ENCODE results near the gene ZNF418.

The ZNF418 gene

GRCh38 chr19:57934820-57935665, at the start of gene ZNF418:
TSS of gene ZNF418 (minus strand) at chr19:57935402. CDS start at chr19:57933822, 1,580 bp downstream.
- peak in 2 of 3 donors; percentile 7 to 21 for DNase-seq (ENCODE audit: low read depth in 2 of 3, low spot score in 1 of 3)

- DNase-seq (ENCODE audit: low read depth in 2 of 3, low spot score in 1 of 3): no peak
Measured at GRCh38 chr19:57978586-57979289, 43.5 kb upstream of the ZNF418 start.

- no peak for DNase-seq (ENCODE audit: low read depth in 2 of 3, low spot score in 1 of 3)
Measured at GRCh38 chr19:57974434-57974833, 39.2 kb upstream of the ZNF418 start, which contains the start of gene C19orf18. TSS of gene C19orf18 (minus strand) at chr19:57974534. CDS start at chr19:57974432, 102 bp downstream.

GRCh38 chr19:57964761-57965160, 29.6 kb upstream of the ZNF418 start:
- no peak for DNase-seq (ENCODE audit: low read depth in 2 of 3, low spot score in 1 of 3)

- DNase-seq (ENCODE audit: low read depth in 2 of 3, low spot score in 1 of 3): no peak
Measured at GRCh38 chr19:57961785-57962184, 26.6 kb upstream of the ZNF418 start.

GRCh38 chr19:57954996-57955395, 19.8 kb upstream of the ZNF418 start:
- no peak for DNase-seq (ENCODE audit: low read depth in 2 of 3, low spot score in 1 of 3)

- no peak for DNase-seq (ENCODE audit: low read depth in 2 of 3, low spot score in 1 of 3)
Measured at GRCh38 chr19:57949702-57950101, 14.5 kb upstream of the ZNF418 start.

- DNase-seq (ENCODE audit: low read depth in 2 of 3, low spot score in 1 of 3): no peak
Measured at GRCh38 chr19:57949296-57949695, 14.1 kb upstream of the ZNF418 start.

GRCh38 chr19:57947419-57948134, 12.4 kb upstream of the ZNF418 start, which contains the start of gene ZNF256:
TSS of gene ZNF256 (minus strand) at chr19:57947706. CDS start at chr19:57947474, 232 bp downstream.
- DNase-seq (ENCODE audit: low read depth in 2 of 3, low spot score in 1 of 3): peak; percentile 82 to 91 (median 90)

- no peak for DNase-seq (ENCODE audit: low read depth in 2 of 3, low spot score in 1 of 3)
Measured at GRCh38 chr19:57947088-57947418, 11.9 kb upstream of the ZNF418 start.

GRCh38 chr19:57946316-57946715, 11.1 kb upstream of the ZNF418 start:
- DNase-seq (ENCODE audit: low read depth in 2 of 3, low spot score in 1 of 3): no peak

GRCh38 chr19:57941593-57941992, 6.4 kb upstream of the ZNF418 start:
- no peak for DNase-seq (ENCODE audit: low read depth in 2 of 3, low spot score in 1 of 3)

- no peak for DNase-seq (ENCODE audit: low read depth in 2 of 3, low spot score in 1 of 3)
Measured at GRCh38 chr19:57935731-57936130, 529 bp upstream of the ZNF418 start.

GRCh38 chr19:57927587-57927986, 7.6 kb downstream of the ZNF418 start:
- DNase-seq (ENCODE audit: low read depth in 2 of 3, low spot score in 1 of 3): no peak

- peak; percentile 61 to 77 (median 73) for DNase-seq (ENCODE audit: low read depth in 2 of 3, low spot score in 1 of 3)
Measured at GRCh38 chr19:57916168-57916995, 18.8 kb downstream of the ZNF418 start, which contains the start of gene ZNF417. TSS of gene ZNF417 (minus strand) at chr19:57916592. CDS start at chr19:57916411, 181 bp downstream.

GRCh38 chr19:57914531-57914930, 20.7 kb downstream of the ZNF418 start:
- DNase-seq (ENCODE audit: low read depth in 2 of 3, low spot score in 1 of 3): no peak

- no peak for DNase-seq (ENCODE audit: low read depth in 2 of 3, low spot score in 1 of 3)
Measured at GRCh38 chr19:57907394-57907793, 27.8 kb downstream of the ZNF418 start.

- no peak for DNase-seq (ENCODE audit: low read depth in 2 of 3, low spot score in 1 of 3)
Measured at GRCh38 chr19:57905258-57905657, 29.9 kb downstream of the ZNF418 start.

GRCh38 chr19:57903618-57904184, 31.5 kb downstream of the ZNF418 start:
- DNase-seq (ENCODE audit: low read depth in 2 of 3, low spot score in 1 of 3): no peak

GRCh38 chr19:57900311-57900710, 34.9 kb downstream of the ZNF418 start:
- DNase-seq (ENCODE audit: low read depth in 2 of 3, low spot score in 1 of 3): no peak

Measured in stimulated activated CD4-positive, alpha-beta T cell treated with anti-CD3 and anti-CD28 coated beads, Interleukin-12 subunit alpha, Interleukin-12 subunit beta, amount 100 ng/mL, for 48 hours (primary cell).